Astrocyte of the cerebellum (primary cell): ENCODE measurements around the gene IVD.

Experiments used
- DNase-seq: peaks from one replicate; pipeline ENCODE4 v3.0.0-alpha.2; 2011; ENCODE audit warnings: low read depth
- H3K4me3 ChIP-seq: 2 replicates; pipeline ENCODE4 v1.5.1; 2011; ENCODE audit warnings: mild to moderate bottlenecking, low read depth, low read length, moderate library complexity
- in situ Hi-C: cut with HindIII; loops from 2 replicates; pipeline ENCODE4 v1.10.0; 2017; ENCODE audit warnings: low sequenced_read_pairs
- TF ChIP-seq, protein P1 (sequence below): IDR thresholded peaks from 2 replicates; pipeline ENCODE4 v1.5.1; 2012; ENCODE audit warnings: low read length, low read depth, moderate library complexity, mild to moderate bottlenecking; ENCODE audit errors: missing control alignments

The IVD gene

DNA sequence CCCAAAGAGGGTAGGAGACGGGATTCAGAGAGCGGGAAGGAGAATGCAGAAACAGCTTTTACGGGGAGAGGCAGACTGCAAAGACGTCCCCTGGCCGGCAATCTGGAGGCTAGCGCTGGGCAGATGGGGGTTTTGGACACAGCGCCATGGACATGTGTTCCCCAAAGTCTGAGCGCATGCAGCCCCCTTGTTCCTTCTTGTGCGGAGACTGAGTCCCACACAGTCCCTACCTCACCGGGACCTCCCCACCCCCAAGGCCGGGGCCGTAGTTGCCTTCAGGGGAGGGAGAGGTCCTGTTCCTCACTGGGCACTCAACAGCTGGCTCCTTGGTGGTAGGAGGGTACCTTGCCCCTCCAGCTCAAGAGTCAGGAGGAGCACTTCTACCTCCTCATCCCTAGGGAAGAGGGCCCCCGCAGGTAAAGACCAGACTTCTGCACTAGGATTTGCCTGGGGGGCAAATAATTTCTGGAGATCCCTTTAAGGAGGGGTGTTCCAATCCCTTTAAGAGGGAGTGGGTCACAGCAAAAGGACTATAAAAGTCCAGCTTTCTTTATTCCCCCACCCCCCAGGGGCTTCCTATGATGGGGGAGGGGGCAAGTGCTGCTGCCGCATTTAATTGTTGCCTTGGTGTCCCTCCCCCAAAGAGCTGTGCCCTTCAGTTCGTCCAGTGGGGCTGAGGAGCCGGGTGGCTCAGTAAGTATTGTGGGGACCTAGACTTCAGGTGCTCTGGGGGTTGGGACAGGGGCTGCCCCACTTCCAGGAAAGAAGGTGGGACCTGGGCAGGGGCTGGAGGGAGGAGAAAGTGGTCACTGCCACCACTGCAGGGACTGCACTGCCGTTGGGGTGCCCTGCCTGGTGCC lies 31.5 kb downstream of the IVD start:
- H3K4me3 ChIP-seq: peak overlapping the region; percentile 40

DNA sequence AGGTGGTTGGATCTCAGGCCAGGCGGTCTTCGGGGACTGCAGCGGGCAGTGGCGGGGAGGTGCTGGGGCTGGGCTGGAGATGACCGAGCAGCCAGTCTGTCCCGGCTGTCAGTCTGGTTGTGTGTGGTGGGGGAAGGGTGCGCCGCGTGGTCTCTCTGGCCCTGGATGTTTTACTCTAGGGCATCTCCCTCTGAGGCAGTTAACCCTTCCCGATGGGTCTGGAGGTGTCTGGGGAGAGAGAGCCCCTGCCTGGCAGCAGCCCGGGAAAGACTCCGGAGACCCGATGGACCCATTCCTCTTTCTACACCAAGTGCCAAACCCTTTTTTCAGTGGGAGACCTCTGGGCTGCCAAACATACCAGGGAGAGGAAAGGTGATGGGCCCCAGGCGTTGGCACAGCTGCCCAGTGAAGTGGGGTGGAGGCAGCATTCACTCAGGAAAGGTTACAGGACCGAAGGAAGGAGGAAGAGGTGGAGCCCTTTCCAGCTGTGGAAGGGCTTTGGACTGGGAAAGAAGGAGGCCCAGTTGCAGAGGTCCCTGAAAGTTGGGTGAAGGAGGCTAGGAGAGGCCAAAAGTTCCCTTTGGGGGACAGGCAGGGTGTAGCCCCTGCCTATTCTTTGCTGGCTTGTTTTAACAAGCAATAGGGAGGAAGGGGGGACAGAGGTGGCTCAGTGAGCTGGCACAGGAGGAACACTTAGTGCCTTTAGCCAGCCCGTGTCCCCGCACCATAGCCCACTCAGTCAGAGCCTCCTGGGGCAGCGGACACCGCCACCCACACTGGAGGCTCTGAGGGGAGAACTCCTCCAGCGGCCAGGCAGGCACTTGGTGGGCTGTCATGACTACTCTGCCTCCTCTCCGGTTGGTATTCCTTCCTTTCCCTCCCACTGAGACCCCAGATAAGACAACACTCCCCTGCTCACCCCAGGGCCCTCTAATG lies 32.4 kb downstream of the IVD start:
- TF ChIP-seq, protein P1, sequence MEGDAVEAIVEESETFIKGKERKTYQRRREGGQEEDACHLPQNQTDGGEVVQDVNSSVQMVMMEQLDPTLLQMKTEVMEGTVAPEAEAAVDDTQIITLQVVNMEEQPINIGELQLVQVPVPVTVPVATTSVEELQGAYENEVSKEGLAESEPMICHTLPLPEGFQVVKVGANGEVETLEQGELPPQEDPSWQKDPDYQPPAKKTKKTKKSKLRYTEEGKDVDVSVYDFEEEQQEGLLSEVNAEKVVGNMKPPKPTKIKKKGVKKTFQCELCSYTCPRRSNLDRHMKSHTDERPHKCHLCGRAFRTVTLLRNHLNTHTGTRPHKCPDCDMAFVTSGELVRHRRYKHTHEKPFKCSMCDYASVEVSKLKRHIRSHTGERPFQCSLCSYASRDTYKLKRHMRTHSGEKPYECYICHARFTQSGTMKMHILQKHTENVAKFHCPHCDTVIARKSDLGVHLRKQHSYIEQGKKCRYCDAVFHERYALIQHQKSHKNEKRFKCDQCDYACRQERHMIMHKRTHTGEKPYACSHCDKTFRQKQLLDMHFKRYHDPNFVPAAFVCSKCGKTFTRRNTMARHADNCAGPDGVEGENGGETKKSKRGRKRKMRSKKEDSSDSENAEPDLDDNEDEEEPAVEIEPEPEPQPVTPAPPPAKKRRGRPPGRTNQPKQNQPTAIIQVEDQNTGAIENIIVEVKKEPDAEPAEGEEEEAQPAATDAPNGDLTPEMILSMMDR: no peak
- no peak for DNase-seq
- no peak overlapping the region for H3K4me3 ChIP-seq
- in situ Hi-C loops: no loop called here

More for the DNA sequence above, 31.5 kb downstream of the IVD start:
- TF ChIP-seq, protein P1: no peak
- DNase-seq: no peak
- in situ Hi-C loops: no loop called here

DNA sequence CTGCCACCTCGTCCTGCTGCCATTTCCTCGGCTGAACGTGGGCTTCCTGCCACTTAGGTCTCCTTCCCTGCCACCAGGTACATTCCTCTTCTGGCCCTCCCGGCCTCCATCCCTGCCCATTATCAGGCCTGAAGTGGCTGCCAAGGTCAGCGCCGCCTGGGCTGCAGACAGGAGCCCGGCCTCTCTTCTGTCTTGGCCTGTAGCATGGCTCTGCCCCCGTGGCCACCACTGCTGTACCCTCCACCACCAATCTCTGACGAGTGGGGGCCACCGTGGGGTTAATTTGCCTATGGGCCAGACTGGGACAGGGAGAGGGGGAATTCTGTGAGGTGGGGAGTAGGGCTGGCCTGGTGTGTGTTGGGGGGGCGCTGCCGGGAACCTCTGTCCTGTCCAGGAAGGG lies 33.1 kb downstream of the IVD start:
- TF ChIP-seq, protein P1: no peak
- no peak overlapping the region for H3K4me3 ChIP-seq
- DNase-seq: no peak
- in situ Hi-C loops: no loop called here

DNA sequence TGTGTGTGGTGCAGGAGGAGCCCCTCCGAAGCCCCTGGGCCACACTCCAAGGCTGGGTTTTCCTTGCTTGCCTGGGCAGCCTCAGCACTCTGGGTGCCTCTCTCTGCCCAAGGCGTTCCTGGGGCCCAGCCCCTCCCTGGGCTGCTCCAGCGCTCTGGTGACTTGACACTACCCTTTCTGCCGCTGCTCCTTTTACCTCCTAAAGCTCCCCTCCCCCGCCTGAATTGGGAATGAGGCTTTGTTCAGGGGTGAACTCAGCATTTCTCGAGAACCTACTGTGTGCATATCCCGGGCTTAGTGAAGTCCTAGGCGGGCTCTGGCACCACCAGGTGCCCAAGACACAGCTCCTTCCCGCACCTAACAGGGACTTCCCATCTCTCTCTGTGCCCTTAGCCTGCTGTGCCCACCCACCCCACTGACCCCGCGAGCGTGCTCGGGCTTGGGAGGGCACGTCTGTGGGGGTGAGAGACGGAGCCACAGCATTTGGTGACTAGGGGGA lies 33.9 kb downstream of the IVD start:
- in situ Hi-C loops: no loop called here
- no peak for DNase-seq
- H3K4me3 ChIP-seq: peak overlapping the region; percentile 62
- TF ChIP-seq, protein P1: no peak

DNA sequence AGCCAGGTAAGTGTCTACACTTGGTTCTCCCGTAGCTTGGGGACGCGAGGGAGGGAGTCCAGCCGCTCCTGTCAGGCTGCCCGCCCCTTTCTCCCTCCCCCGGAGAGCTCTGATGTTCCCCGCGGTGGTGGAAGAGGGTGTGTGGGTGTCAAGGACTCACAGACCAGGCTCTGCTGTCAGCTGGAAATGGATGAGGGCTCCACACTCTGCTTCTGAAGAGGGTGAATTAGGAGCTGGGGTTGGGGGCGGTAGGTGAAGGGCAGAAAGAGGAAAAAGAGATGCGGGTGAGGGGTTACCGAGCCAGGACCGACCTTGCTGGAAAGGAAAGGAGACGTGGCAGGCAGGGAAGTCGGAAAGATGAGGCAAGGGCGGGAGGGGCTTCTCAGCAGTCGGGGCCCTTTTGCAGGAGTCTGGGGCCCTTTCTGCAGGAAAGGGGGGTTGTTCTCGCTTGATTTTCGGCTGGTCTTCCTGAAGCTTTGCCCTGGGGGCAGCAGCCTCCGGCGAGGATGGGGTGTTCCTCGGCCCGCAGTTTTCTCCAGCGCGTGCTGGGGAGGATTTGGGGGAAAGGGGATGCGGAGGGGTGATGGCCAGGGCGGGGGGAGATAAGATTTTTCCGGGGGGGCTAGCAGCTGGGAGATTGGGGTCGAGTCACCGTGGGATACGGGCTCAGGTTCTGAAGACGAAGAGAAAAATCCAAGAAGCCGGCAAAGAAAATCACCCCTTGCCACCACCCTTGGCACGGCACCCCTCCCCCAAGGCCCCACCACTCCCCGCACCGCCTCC lies 34.6 kb downstream of the IVD start:
- TF ChIP-seq, protein P1: no peak
- in situ Hi-C loops: no loop called here
- peak overlapping the region; percentile 62 for H3K4me3 ChIP-seq
- no peak for DNase-seq
